ENCODE data around the gene DLGAP1. TPM values are rescaled to one million over a fixed set of nuclear protein-coding genes. Genes with fewer than 3 reads are reported as not detected.

DLGAP1 gene
- total RNA-seq, 4 donors from 2014 or later: 2.0 to 4.7 (median 2.1) TPM; not detected in 1

GRCh38 chr18:4181882-4182568 is 273.1 kb downstream of the DLGAP1 start:
- TF ChIP-seq EP300 (IDR thresholded peaks at IDR 0.05) (no peak), POLR2A (IDR thresholded peaks at IDR 0.05) (no peak), POLR2AphosphoS5 (IDR thresholded peaks at IDR 0.05) (no peak), CTCF (IDR thresholded peaks at IDR 0.05) (no peak)
- no peak overlapping the region for H3K4me3 ChIP-seq
- H3K9me3 ChIP-seq: no peaks in the 10 kb centered on the region
- H3K27me3 ChIP-seq: no peaks in the 10 kb centered on the region
- H3K36me3 ChIP-seq: no peaks in the 10 kb centered on the region
- WGBS: 86% methylated on average over 7 of the region's 7 CpGs
- no peak for DNase-seq (ENCODE audit: low spot score in 2 of 2)
- H3K27ac ChIP-seq: no peak overlapping the region
- no peaks in the 10 kb centered on the region for H3K4me1 ChIP-seq

- 46% methylated on average over 3 of the region's 3 CpGs for whole genome bisulfite sequencing
- no peak for DNase-seq (ENCODE audit: low spot score in 2 of 2)
- Histone ChIP-seq H3K9me3 (no peaks in the 10 kb centered on the region), H3K27ac (no peak overlapping the region), H3K4me3 (no peak overlapping the region), H3K27me3 (no peaks in the 10 kb centered on the region), H3K36me3 (no peaks in the 10 kb centered on the region), H3K4me1 (no peaks in the 10 kb centered on the region)
- TF ChIP-seq POLR2AphosphoS5 (IDR thresholded peaks at IDR 0.05) (no peak), EP300 (IDR thresholded peaks at IDR 0.05) (no peak), POLR2A (IDR thresholded peaks at IDR 0.05) (no peak), CTCF (IDR thresholded peaks at IDR 0.05) (no peak)
These were observed 274.0 kb downstream of the DLGAP1 start for GRCh38 chr18:4181086-4181485.

GRCh38 chr18:4172196-4173100 is 282.7 kb downstream of the DLGAP1 start:
- no peaks in the 10 kb centered on the region for H3K4me1 ChIP-seq
- TF ChIP-seq POLR2A (IDR thresholded peaks at IDR 0.05) (no peak), CTCF (IDR thresholded peaks at IDR 0.05) (no peak)
- no peak for DNase-seq (ENCODE audit: low spot score in 2 of 2)
- WGBS: 40% methylated on average over 6 of the region's 6 CpGs
- H3K4me3 ChIP-seq: no peak overlapping the region
- H3K27ac ChIP-seq: no peak overlapping the region
- H3K27me3 ChIP-seq: no peaks in the 10 kb centered on the region
- no peaks in the 10 kb centered on the region for H3K9me3 ChIP-seq
- H3K36me3 ChIP-seq: no peaks in the 10 kb centered on the region

- no peak overlapping the region for H3K27ac ChIP-seq
- no peaks in the 10 kb centered on the region for H3K9me3 ChIP-seq
- H3K4me1 ChIP-seq: no peaks in the 10 kb centered on the region
- 78% methylated on average over 4 of the region's 4 CpGs for WGBS
- DNase-seq (ENCODE audit: low spot score in 2 of 2): no peak
- no peaks in the 10 kb centered on the region for H3K27me3 ChIP-seq
- no peaks in the 10 kb centered on the region for H3K36me3 ChIP-seq
- H3K4me3 ChIP-seq: no peak overlapping the region
- TF ChIP-seq CTCF (IDR thresholded peaks at IDR 0.05) (no peak), EP300 (IDR thresholded peaks at IDR 0.05) (no peak), POLR2A (IDR thresholded peaks at IDR 0.05) (no peak), POLR2AphosphoS5 (IDR thresholded peaks at IDR 0.05) (no peak)
These were observed 297.8 kb downstream of the DLGAP1 start for GRCh38 chr18:4157352-4157751.

- TF ChIP-seq POLR2AphosphoS5 (IDR thresholded peaks at IDR 0.05) (no peak), POLR2A (IDR thresholded peaks at IDR 0.05) (no peak), CTCF (IDR thresholded peaks at IDR 0.05) (no peak), EP300 (IDR thresholded peaks at IDR 0.05) (no peak)
- Histone ChIP-seq H3K4me1 (no peaks in the 10 kb centered on the region), H3K9me3 (no peaks in the 10 kb centered on the region), H3K27me3 (no peaks in the 10 kb centered on the region), H3K36me3 (no peaks in the 10 kb centered on the region), H3K4me3 (no peak overlapping the region), H3K27ac (no peak overlapping the region)
- no peak for DNase-seq (ENCODE audit: low spot score in 2 of 2)
- WGBS: 68% methylated on average over 1 of the region's 1 CpG
These were observed 308.3 kb downstream of the DLGAP1 start for GRCh38 chr18:4146797-4147196.
